HG03520 (cell line): ENCODE data around the gene DDX19B.
A peak's percentile ranks its signal among the peaks of the same experiment; 100 is the strongest.
"Not testable (repeated sequence)": the region's sequence is repeated elsewhere in the genome, so short reads cannot be mapped to it uniquely, and the experiment has no call there.

Experiments
- ATAC-seq: cut with Tn5 transposase; IDR thresholded peaks from one replicate; pipeline ENCODE4 v1.9.1; 2021; ENCODE audit warnings: mild to moderate bottlenecking, moderate library complexity; ENCODE audit not compliant: unreplicated experiment

The DDX19B gene

DNA sequence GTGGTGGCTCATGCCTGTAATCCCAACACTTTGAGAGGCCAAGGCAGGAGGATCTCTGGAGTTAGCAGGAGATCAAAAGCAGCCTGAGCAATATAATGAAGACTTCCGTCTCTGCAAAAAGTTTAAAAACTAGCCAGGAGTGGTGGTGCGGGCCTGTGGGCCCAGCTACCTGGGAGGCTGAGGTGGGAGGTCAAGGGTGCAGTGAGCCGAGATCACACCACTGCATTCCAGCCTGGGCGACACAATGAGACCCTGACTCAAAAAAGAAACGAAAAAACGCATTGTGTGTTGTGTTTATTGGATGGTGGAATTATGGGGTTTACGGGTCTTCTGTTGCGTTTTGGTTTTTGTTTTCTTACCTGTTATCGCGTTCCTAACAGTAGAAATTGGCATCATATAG, 46.9 kb downstream of the DDX19B start:
- no peak for ATAC-seq

DNA sequence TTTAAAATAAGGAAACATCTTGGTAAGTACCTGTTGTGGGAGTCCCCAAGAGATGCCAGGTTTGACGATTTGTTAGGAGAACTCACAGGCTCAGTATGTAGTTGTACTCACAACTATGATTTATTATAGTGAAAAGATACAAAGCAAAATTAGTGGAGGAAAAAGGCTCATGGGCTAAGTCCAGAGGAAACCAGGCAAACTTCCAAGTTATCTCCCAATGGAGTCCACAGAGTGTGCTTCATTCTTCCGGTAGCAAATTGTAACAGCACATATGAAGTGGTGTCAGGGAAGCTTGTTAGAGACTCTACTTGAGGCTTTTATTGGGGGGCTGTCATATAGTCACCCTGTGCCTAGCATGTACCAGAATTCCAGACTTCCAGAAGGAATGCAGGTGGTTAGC, 50.0 kb downstream of the DDX19B start:
- no peak for ATAC-seq

DNA sequence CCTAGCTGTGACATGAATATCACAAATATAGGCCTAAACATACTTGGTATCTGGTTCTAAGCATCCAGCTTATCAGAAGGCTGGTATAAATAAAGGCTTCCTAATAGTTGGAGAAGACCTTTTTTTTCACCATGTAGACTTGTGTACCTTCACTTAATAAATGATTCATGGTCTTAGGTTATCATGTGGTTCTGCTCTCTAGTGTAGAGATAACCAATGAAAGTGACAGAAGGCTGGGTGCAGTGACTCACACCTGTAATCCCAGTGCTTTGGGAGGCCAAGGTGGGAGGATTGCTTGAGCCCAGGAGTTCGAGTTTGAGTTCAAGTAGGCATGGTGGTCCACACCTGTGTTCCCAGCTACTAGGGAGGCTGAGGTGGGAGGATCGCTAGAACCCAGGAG, 50.8 kb downstream of the DDX19B start:
- ATAC-seq, result no peak

DNA sequence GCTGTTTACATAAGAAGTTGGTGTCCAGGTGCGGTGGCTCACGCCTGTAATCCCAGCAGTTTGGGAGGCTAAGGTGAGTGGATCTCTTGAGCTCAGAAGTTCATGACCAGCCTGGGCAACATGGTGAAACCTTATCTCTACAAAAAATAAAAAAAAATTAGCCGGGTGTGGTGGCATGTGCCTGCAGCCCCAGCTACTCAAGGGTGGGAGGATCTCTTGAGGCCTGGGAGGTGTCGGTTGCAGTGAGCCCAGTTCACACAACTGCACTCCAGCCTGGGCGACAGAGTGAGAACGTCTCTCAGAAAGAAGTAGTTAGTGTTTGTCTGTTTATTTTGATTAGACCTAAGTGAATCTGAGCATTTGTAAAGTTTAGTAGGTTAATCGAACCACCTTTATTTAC, 60.6 kb downstream of the DDX19B start:
- ATAC-seq, result no peak

DNA sequence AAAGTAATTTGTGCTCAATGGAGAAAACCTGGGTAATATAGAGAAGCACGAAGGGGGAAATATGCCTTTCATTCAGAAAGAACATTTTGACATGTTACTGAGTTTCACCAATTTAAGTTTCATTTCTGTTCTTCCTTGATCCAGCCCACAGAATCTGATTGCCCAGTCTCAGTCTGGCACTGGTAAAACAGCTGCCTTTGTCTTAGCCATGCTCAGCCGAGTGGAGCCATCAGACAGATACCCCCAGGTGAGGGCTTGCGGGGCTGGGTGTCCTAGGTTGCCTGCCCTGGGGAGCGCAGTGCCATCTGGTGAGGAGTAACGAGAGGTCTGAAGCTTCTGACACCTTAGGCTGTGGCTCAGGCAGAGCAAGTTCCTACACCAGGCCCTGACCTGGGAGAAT, 65.4 kb downstream of the DDX19B start:
- no peak for ATAC-seq

DNA sequence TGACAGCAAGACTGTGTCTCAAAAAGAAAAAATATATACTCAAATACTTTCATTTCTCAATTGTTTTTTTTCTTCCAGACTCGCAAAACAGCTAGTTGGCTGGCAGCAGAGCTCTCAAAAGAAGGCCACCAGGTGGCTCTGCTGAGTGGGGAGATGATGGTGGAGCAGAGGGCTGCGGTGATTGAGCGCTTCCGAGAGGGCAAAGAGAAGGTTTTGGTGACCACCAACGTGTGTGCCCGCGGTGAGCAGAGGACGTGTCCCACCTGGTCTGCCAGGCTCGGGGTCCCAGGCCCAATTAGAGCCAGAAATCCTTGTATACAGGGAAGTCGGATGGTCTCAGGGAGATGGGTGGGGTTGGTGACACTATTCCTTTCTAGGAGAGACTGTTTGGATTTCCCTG, 71.2 kb downstream of the DDX19B start:
- ATAC-seq, result not testable (repeated sequence)

DNA sequence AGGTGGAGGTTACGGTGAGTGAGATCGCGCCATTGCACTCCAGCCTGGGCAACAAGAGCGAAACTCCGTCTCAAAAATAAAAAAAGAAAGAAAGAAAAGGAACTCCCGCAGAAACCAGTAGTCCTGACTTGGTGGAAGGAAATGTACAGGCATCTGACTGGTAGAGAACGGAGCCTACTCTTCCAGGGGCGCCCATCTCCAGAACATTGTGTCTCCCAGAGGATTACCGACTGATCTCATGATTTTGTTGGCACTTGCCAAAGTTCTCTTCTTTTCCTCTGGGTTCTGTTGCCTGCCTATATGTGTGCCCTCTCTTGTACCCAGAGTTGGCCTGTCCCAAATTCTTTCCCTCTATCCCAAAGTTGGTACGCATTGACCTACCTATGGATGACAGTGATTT, 71.9 kb downstream of the DDX19B start:
- ATAC-seq, result no peak

DNA sequence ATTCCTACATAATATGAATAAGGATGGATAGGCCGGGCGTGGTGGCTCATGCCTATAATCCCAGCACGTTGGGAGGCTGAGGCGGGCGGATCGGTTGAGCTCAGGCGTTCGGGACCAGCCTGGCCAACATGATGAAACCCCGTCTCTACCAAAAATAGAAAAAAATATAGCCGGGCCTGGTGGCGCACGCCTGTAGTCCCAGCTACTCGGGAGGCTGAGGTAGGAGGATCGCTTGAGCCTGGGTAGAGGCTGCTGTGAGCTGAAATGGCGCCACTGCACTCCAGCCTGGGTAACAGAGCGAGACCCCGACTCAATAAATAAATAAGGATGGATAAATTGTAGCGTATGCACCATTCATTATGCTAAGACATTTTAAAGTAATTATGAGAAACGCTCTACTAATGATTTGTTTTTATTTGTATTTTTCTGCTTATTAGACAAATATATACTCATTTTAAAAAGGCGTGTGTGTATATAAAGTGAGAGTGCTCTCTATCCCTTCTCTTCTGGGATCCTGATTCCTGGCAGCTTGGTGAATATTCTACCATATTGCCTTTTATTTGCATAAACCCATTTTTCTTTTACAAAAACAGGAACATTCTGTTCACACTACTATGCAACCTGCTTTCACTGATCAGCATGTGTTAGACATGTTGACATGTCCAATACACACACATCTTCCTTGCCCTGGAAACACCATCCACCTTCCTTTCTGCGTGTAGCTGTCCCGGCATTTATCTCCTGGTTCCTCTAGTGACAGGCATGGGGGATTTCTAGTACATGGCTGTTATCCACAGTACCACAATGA, 74.1 kb downstream of the DDX19B start:
- no peak for ATAC-seq

DNA sequence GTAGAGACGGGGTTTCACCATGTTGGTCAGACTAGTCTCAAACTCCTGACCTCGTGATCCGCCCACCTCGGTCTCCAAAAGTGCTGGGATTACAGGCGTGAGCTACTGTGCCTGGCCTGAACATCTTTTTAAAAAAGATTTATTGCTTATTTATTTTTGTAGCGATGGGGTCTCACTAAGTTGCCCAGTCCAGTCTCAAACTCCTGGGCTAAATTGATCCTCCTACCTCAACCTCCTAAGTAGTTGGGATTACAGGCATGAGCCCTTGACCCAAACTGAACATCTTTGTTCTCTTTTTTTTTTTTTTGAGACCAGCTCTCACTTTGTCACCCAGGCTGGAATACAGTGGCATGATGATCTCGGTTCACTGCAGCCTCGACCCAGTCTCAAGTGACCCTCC, 75.2 kb downstream of the DDX19B start:
- ATAC-seq, result no peak

DNA sequence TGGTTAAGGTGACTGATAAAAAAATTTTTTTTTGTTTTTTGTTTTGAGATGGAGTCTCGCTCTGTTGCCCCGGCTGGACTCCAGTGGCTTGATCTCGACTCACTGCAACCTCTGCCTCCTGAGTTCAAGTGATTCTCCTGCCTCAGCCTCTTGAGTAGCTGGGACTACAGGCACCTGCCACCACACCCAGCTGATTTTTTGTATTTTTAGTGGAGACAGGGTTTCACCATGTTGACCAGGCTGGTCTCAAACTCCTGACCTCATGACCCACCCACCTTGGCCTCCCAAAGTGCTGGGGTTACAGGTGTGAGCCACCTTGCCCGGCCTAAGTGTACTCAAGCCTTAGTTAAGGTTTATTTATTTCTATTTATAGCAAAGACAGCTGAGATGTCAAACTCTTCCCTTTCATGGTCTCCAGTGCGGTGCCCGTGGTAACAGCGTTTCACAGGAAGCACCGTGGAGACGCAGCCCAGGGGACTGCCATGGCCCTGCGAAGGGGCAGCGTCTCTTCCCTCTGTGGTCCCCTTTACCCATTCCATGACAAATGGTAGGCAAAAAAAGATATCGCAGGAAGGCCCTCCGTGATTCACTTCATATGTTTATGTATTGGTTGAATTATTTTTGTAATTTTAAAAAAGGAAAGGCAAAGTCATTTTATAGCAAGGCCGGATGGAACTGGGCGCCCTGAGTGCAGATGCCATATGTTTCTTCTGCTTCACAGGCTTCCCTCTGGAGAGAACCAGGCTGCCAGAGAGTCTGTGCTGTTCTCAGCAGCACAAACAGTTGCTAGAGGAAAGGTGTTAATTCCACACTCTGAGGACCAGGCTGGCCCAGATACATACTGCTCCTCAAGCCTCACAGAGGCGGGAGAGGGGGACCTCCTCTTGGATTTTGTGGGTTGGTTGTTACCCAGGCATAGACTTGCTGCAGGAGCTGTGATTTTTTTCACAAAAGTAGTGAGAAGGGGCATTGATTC, 76.9 kb downstream of the DDX19B start:
- ATAC-seq, result no peak

DNA sequence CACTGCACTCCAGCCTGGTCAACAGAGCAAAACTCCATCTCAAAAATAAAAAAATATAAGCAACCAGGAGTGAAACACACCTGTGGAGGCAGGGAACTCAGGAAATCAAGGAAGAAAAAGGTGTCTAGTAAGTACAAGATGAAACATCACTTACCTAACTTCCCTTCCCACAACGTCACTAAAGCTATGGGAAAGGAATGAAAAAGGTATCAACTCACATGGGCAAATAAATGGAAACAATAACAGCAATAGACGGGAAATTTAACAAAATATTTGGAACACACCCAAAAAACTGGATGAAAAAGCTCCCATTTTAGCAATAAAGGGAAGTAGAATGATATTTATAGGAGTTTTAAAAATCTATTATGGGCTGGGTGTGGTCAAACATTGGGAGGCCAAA, 78.8 kb downstream of the DDX19B start:
- ATAC-seq, result no peak

DNA sequence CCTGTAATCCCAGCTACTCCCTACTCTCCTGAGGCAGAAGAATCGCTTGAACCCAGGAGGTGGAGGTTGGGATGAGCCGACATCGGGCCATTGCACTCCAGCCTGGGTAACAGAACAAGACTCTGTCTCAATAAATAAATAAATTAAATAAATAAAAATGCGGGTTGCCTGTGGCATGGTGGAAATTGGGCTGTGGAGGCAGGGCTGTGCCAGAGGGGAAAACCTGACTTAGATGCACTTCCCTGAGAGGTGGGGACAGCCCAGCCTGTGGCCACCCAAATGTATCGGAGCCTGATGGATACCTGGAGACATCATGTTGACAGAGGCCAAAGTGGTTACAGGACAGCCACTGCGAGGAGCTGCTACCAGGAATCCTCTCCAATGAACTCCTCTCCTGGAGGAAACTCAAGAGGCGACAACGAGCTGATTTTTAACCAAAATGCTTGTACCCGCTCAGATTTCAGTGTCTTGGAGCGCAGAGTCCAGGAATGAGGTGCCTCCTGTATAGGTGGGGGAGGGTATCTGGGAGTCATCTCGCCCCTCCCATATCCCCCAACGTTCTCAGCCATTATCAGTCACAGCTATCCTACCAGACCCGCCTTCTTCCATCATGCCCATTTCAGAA, 80.0 kb downstream of the DDX19B start:
- no peak for ATAC-seq

DNA sequence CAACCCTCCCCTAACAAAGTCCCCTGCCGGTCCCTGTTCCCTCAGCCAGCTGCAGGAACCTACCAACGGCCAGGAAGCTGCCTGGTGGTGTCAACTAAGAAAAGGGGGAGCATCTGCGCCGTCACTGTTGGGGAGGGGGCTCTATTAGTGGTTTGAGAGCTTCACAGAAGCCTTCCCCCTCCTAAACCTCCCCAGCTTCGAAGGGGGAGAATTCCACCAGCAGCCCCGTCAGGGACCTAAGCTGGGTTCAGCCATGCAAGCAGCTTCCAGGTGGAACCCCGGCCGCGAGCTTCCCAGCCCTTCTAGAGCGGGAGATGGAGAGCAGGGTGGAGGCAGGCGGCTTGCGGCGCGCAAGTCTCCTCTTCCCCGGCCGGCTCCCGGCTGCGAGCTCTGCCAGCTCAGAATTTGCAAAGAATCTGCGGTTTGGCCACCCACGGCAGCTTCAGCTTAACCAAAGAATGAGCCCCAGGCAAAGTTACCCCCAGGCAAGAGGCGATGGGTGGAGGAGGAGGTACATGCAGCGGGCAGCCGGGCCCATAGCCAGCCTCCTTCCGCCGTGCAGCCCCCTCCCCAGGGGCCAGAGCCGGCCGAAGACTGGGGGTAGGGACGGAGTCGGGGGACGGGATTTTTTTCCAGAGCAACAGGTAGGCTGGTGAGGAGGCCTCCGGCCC, 81.4 kb downstream of the DDX19B start:
- ATAC-seq, result no peak

DNA sequence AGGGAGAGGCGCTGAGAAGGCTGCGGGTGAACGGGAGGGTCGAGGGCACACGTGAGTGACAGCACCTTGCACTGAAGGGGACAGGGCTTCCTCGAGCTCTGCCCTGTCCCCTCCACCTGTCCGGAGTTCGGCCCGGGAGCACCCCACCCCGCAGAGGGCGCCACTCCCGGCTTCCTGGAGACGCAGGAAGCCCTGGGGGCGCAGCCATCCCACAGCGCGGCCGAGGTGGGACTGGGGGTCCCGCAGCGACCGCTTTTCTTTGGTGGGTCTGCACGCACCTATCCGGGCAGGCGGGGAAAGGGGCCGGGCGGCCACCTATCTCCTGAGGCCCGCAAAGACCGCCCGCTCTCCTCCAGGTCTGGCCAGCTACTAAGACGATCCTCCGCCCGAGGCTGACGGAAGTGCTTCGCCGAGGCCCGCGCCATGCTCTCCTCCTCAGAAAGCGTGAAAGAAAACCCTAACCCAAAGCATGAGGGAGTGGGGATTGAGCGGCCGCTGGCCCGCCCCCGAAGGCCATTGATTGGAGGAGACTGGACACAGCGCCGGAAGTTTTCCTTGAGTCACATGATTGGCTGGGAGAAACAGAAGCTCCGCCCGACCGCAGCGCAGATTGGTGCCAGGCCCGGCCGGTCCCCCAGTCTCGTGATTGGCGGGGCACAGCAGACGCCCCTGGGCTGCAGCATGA, 82.1 kb downstream of the DDX19B start:
- peak; percentile 89 for ATAC-seq

DNA sequence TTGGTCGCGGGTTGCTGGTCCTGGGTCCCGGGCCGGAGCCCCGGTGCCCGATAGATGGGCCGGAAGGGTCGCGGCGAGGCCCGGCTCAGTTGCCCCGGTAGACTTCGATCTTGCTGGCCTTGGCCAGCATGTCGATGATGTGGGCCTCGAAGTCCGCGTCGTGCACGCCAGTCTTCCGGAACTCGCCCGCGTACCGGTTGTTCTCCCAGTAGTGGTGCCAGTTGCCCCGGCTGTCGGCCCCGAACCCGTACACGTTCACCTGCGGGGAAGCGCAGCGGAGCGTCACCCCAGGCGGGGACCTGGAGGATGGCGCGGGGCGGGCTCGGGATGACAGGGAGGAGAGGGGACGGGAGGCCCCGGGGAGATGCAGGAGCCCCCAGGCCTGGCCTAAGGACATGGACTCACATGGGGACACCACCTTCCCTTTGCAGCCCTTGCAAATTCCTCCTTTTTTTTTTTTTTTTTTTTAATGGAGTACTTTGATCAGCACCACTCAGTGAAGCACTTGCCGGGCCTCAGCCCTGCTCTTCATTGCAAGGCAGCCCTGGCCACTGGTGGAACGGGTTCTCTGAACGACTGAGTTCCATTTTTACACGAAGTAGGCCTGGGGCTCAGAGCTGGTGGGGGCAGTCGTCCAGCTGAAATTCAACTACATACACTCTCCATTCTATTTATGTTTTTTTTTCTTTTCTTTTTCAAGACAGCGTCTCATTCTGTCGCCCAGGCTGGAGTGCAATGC, 82.8 kb downstream of the DDX19B start:
- ATAC-seq, result no peak

DNA sequence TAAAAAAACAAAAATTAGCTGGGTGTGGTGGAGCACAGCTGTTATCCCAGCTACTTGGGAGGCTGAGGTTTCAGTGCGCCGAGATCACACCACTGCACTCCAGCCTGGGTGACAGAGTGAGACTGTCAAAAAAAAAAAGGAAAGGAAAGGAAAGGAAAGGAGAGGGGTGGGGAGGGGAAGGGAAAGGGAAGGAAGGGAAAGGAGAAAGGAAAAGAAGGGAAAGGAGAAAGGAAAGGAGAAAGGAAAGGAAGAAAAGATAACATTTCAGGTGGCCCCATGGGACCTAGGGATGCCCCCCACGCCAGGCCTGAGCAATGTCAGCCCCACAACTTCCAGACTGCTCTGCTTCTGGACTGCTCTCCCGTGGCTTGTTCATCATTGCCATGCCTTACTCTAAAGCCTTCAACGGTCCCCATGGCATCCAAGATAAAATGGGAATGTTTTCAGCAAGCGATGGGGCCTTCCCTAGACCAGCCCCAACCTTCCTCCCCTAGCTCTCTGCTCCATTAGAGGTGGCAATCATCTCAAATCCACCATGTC, 84.5 kb downstream of the DDX19B start:
- ATAC-seq, result no peak
